WERI-Rb-1 (cell line): ENCODE data around the gene POMP.

Experiments
- DNase-seq: peaks from one replicate; pipeline ENCODE4 v3.0.0-alpha.2; 2020
- H3K27ac ChIP-seq: fragments of 250-450 bp; sonication (Bioruptor Pico); 2 replicates; pipeline ENCODE4 v1.5.1; 2020; ENCODE audit warnings: mild to moderate bottlenecking, moderate library complexity
- H3K27me3 ChIP-seq: fragments of 250-450 bp; sonication (Bioruptor Pico); 2 replicates; pipeline ENCODE4 v1.5.1; 2021; ENCODE audit warnings: mild to moderate bottlenecking, low read depth, moderate library complexity; ENCODE audit not compliant: insufficient read depth, severe bottlenecking
- H3K36me3 ChIP-seq: fragments of 250-450 bp; sonication (Bioruptor Pico); 2 replicates; pipeline ENCODE4 v1.5.1; 2020; ENCODE audit warnings: mild to moderate bottlenecking, moderate library complexity
- H3K4me3 ChIP-seq: 2 replicates; pipeline ENCODE4 v1.5.1; 2011; ENCODE audit warnings: low read depth, mild to moderate bottlenecking, control low read depth, low read length
- H3K9me3 ChIP-seq: fragments of 250-450 bp; sonication (Bioruptor Pico); 2 replicates; pipeline ENCODE4 v1.5.1; 2021; ENCODE audit warnings: mild to moderate bottlenecking, moderate library complexity; ENCODE audit not compliant: severe bottlenecking
- CTCF ChIP-seq: IDR thresholded peaks from 2 replicates; pipeline ENCODE4 v1.5.1; 2011; ENCODE audit warnings: low read depth, mild to moderate bottlenecking, control low read depth, inconsistent platforms, low read length

The POMP gene

GRCh38 chr13:28723806-28724205 lies 64.9 kb downstream of the POMP start:
- Histone ChIP-seq H3K27me3 (no peaks in the 10 kb centered on the region), H3K9me3 (no peaks in the 10 kb centered on the region), H3K36me3 (no peaks in the 10 kb centered on the region), H3K27ac (no peak overlapping the region), H3K4me3 (no peak overlapping the region)
- no peak for TF ChIP-seq CTCF
- no peak for DNase-seq

- Histone ChIP-seq H3K27me3 (no peaks in the 10 kb centered on the region), H3K9me3 (no peaks in the 10 kb centered on the region), H3K27ac (no peak overlapping the region), H3K36me3 (no peaks in the 10 kb centered on the region), H3K4me3 (no peak overlapping the region)
- DNase-seq = no peak
- TF ChIP-seq CTCF = no peak
Measured at GRCh38 chr13:28725046-28725610, 66.2 kb downstream of the POMP start.
